ENCODE data around the gene DPYSL3.

Gene DPYSL3

GRCh38 chr5:147474140-147474539, 35.7 kb downstream of the DPYSL3 start:
- no peak for DNase-seq

- DNase-seq = no peak
Observed at GRCh38 chr5:147472664-147473475, 37.0 kb downstream of the DPYSL3 start.

DNA sequence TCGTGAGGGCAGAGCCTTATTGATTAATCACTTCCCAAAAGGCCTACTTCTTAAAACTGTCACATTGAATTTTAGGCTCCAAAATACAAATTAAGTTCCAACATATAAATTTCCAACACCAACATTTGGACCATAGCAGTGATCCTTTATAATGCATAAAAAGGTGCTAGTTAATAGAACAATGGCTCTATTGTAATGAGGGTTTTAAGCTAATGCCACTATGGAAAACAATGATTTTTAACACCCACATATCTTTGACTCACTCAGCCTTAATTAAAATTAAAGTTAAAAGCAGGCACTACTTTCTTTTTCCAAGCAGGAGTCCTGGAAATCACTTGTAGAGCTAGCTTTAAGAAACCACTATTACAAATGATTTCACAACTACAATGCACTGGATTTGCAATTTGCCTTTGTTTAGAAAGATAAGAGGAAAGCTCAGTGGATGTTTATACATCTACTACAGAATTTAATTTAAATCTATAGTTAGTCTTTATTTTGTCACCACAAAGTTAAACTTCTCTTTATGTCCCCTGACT, 41.8 kb downstream of the DPYSL3 start:
- DNase-seq = no peak

DNA sequence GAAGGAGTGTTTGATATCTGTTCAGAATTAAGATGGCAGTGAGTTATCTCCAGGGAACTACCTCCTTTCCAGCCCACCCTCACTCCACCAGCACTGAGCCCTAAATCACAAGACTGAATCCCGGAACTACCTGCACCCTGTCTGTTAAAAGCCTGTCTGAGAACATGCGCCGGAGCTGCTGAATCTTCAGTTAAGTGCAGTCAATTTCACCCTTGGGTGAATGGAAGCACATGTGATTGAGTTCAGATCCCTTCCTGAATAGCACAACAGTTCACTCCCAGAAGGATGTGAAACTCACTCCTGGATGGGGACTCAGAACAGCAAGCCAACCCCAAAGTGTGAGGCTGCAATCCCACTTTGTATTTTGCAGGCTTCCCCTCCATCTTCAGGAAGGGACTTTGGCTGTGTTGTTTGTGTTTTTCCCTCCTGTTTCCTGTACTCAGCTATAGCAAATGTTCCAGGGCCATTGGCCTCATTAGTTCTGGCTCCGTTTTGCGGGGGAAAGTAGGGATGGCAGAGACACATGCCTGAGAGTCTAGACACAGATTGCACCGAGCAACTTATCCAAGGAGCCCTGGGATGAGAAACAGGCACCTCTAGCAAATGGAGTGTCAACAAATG, 43.4 kb downstream of the DPYSL3 start:
- no peak for DNase-seq

GRCh38 chr5:147465747-147466146, 44.1 kb downstream of the DPYSL3 start:
- no peak for DNase-seq

DNA sequence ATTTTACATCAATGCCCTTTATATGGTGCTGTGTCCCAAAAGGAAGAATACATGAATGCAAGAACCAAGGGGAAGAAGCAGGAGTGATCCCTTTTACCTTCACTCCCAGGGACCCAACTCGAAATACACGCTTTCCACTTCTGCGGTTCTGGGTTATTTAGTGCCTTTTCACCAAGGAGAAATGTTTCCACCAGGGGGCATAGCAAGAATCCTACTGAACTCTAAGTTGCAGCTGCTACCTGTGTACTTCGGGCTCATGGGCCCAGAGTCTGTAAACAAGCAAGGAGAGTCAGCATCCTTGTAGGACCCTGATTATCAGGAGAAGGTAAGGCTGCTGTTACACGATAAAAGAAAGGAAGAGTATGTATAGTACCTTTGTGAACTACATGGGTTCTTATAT, 45.7 kb downstream of the DPYSL3 start:
- DNase-seq = no peak

DNA sequence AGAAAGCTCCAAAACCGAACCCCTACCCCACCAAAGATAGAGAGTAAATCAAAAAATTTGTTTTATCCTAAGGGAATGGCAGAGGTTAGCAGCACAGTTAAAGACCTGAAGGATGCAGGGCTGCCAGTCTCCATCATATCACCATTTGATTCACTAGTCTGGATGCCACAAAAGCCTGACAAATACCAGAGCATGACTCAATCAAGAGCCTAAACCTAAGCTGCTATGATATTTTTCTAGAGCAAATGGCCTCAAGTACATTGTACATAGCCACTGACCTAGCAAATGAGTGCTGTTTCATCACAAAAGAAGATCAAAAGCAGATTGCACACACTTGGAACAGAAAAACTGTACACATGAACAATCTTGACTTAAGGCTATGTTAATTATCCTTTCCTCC, 48.0 kb downstream of the DPYSL3 start:
- no peak for DNase-seq

- no peak for DNase-seq
Observed at GRCh38 chr5:147460380-147460779, 49.5 kb downstream of the DPYSL3 start.

DNA sequence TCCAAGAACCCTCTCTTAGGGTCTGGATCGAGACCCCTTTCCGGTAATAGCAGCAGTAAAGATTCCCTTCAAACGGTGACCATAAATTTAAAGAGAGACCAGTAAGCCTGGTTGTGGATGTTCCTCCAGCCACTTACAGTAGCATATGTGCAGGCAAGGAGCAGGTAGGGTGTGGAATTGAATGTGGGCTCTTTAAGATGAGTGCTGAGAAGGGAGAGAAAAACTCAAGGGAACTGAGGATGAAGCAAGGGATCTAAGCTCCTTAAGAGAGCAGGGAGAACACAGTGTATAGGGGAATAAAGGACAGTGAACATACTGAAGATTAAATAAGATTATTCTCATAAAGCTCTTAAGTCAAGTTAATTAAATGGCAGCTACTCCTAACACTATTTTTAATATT, 51.3 kb downstream of the DPYSL3 start:
- DNase-seq = no peak

- peak in 1 of 51 donors; percentile 18 for DNase-seq
Observed at GRCh38 chr5:147455822-147456450, 53.9 kb downstream of the DPYSL3 start.

- DNase-seq = peak in 1 of 51 donors; percentile 41
Observed at GRCh38 chr5:147454996-147455677, 54.7 kb downstream of the DPYSL3 start.

DNA sequence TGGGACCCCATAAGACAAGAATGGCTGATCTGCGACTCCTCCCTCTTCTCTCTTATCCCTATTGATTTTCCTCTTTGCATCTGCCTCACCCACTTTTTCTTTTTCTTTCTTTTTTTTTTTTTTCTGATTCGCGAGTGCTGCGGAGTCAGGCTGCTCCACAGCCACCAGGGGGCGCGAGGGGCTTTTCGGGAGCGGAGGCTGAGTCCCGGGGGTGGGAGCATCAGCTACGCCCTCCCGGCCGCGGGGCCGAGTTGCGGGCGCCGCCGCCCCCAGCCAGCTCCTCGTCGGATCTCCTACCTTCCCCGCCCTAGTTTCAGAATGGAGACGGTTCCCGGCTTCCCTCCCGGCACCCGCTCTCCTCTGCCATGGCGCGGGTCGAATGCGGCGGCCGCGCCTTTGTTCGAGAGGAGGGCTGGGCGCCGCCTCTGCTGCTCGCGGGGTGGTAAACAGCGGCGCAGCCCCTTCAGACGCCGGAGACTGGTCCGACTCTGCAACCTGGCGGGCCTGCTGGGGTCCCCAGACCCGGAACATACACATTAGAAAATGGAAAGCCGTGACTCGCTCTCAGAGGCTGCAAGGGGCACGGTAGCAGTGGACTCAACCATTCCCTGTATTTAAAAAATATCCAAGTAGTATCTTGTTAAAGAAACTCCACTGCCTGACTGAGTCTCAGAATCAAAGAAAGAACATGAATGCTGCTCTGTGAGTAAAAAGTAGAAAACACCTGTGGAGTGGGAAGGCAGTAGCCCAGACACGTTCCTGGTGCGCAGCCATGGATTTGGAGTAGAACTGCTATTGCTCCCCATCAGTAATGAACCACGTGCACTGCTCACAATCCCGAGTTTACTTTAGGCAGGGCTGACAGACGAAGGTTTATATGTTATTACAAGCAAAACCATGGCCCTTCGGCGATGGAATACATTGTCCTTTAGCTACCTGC, 55.7 kb downstream of the DPYSL3 start:
- peak in 50 of 51 donors; percentile 15 to 87 (median 66) for DNase-seq

- DNase-seq = peak in 8 of 51 donors; percentile 6 to 66 (median 26)
Observed at GRCh38 chr5:147452165-147452811, 57.6 kb downstream of the DPYSL3 start.

GRCh38 chr5:147451193-147451592, 58.7 kb downstream of the DPYSL3 start:
- peak in 1 of 51 donors; percentile 34 for DNase-seq

DNA sequence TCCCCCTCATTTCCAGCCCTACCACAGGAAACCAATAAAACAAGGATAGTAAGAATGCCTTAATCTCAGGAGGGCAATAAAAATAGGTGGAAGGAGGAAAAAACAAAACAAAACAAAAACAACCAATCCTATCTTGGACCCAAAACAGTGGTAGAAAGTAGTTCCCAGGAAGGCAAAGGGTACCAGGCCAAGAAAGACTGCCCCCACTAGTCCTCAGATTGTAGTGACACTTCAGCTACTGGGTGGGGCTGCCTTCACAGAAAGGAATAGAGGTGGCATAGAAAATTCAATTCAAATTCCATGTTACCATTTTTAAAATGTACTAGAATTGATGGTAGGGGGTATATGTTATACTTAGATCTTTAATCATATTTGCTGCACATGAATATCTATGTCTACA, 59.3 kb downstream of the DPYSL3 start:
- DNase-seq = no peak

DNA sequence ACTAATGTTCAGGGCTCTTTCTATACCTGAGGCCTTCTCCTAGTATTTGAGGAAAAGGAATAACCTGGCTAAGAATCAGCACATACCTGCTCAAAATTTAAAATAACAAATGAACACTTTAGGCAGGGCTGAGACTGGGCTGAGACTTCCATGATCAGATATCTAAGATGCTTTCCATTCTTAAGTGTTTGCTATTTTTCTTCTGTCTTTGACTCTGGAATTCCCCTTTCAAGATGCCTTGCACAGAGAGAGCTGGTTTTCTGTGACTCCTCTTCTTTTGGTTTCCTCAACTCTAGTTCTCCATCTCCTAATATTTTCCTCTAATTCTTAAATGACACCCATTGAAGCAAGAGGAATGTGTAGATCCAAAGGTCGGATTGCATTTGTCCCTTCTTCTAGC, 61.1 kb downstream of the DPYSL3 start:
- DNase-seq = no peak

DNA sequence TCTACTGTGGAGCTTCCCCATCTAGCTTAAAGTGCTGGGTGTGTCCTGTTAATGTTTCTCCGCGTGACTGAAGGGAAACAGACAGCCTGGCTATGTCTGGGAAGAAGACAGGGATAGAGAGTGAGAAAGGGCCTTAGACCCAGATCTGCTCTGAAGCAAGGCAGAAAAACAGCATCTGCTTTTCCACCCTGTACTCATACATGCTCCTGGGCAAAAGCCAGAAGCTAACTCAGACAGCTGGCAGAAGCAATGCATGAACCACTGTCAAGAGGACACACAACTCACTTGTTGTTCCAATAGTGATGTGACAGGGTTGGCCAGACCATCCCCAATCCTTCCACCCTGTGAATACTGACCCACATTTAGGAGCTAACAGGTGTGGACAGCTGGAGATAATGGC, 63.3 kb downstream of the DPYSL3 start:
- DNase-seq = no peak

- peak in 12 of 51 donors; percentile 6 to 53 (median 26) for DNase-seq
Observed at GRCh38 chr5:147445917-147446316, 64.0 kb downstream of the DPYSL3 start.

DNA sequence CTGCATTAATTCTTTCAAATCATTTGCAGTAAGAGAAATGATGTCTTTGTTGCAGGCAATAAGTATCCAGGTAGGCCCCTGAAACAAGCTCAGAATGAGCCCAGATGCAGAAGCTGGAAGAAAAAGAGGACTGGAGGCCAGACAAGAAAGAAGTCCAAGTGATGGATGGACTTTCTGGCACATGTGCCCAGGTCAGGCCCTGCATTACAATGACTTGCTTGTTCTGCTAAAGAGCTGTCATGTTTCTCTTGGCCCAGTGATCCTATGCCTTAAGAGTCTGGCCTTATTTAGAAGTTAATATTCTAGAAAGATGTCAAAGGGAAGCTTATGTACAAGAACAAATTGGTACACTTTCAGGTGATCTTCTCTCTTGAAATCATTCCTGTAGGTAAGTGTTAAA, 64.8 kb downstream of the DPYSL3 start:
- peak in 4 of 51 donors; percentile 7 to 31 (median 15) for DNase-seq

- no peak for DNase-seq
Observed at GRCh38 chr5:147442224-147442623, 67.6 kb downstream of the DPYSL3 start.
